Measurements from ENCODE around the gene PTS. TPM values are rescaled to one million over a fixed set of nuclear protein-coding genes. Genes with fewer than 3 reads are reported as not detected.

The PTS gene
- total RNA-seq, 1 donor from 2014 or later: 64.6 TPM

- no peaks in the 10 kb centered on the region for H4K20me1 ChIP-seq (ENCODE audit: insufficient read depth, low read length)
- Mint-ChIP-seq H3K9me3 (ENCODE audit: unreplicated experiment) (no peaks in the 10 kb centered on the region), H3K4me1 (ENCODE audit: low read depth, unreplicated experiment) (no peaks in the 10 kb centered on the region)
These were observed 13.5 kb upstream of the PTS start for GRCh38 chr11:112212710-112213109.

GRCh38 chr11:112213753-112214152 is 12.5 kb upstream of the PTS start:
- H3K4me3 Mint-ChIP-seq (ENCODE audit: unreplicated experiment): no peak overlapping the region
- no peaks in the 10 kb centered on the region for H3K36me3 ChIP-seq (ENCODE audit: insufficient read depth, low read length)
- no peak overlapping the region for H3K4me2 ChIP-seq (ENCODE audit: low read length)
- H3K4me1 ChIP-seq (ENCODE audit: insufficient read depth, low read length): no peaks in the 10 kb centered on the region
- H4K20me1 ChIP-seq (ENCODE audit: insufficient read depth, low read length): no peaks in the 10 kb centered on the region
- no peaks in the 10 kb centered on the region for H3K9me3 Mint-ChIP-seq (ENCODE audit: unreplicated experiment)
- H3K27ac ChIP-seq (ENCODE audit: low read depth, low read length): no peak overlapping the region
- H3K27me3 ChIP-seq (ENCODE audit: insufficient read depth, low read length): no peaks in the 10 kb centered on the region
- FAIRE-seq (no peak), DNase-seq (ENCODE audit: low read depth) (peak; percentile 31)
- H3K27me3 Mint-ChIP-seq (ENCODE audit: low read depth, unreplicated experiment): peaks cover 3% of the 10 kb centered on the region
- no peak overlapping the region for H3K4me3 ChIP-seq (ENCODE audit: insufficient read depth, low read depth, low read length)
- no peak overlapping the region for H3K27ac Mint-ChIP-seq (ENCODE audit: unreplicated experiment)
- no peak overlapping the region for H2AFZ ChIP-seq (ENCODE audit: low read depth, low read length)
- no peak for TF ChIP-seq CTCF (IDR thresholded peaks at IDR 0.05; ENCODE audit: insufficient read depth, low read depth, low read length)
- no peak for TF ChIP-seq EZH2 (IDR thresholded peaks at IDR 0.05; ENCODE audit: insufficient read depth, low read length)
- no peak overlapping the region for H3K9ac ChIP-seq (ENCODE audit: low read length)
- no peaks in the 10 kb centered on the region for H3K4me1 Mint-ChIP-seq (ENCODE audit: low read depth, unreplicated experiment)
- no peaks in the 10 kb centered on the region for H3K79me2 ChIP-seq (ENCODE audit: insufficient read depth, low read length)
- H3K9me3 ChIP-seq (ENCODE audit: insufficient read depth, low read depth, low read length): no peaks in the 10 kb centered on the region
- no peaks in the 10 kb centered on the region for H3K36me3 Mint-ChIP-seq (ENCODE audit: low read depth, unreplicated experiment)

More at GRCh38 chr11:112212710-112213109, 13.5 kb upstream of the PTS start:
- Histone ChIP-seq H3K4me3 (ENCODE audit: insufficient read depth, low read depth, low read length) (no peak overlapping the region), H2AFZ (ENCODE audit: low read depth, low read length) (no peak overlapping the region), H3K4me1 (ENCODE audit: insufficient read depth, low read length) (no peaks in the 10 kb centered on the region), H3K4me2 (ENCODE audit: low read length) (no peak overlapping the region), H3K36me3 (ENCODE audit: insufficient read depth, low read length) (no peaks in the 10 kb centered on the region), H3K27ac (ENCODE audit: low read depth, low read length) (no peak overlapping the region), H3K9me3 (ENCODE audit: insufficient read depth, low read depth, low read length) (no peaks in the 10 kb centered on the region), H3K27me3 (ENCODE audit: insufficient read depth, low read length) (no peaks in the 10 kb centered on the region), H3K9ac (ENCODE audit: low read length) (no peak overlapping the region), H3K79me2 (ENCODE audit: insufficient read depth, low read length) (no peaks in the 10 kb centered on the region)
- Mint-ChIP-seq H3K36me3 (ENCODE audit: low read depth, unreplicated experiment) (no peaks in the 10 kb centered on the region), H3K27ac (ENCODE audit: unreplicated experiment) (no peak overlapping the region), H3K27me3 (ENCODE audit: low read depth, unreplicated experiment) (peaks cover 7% of the 10 kb centered on the region), H3K4me3 (ENCODE audit: unreplicated experiment) (no peak overlapping the region)
- DNase-seq (ENCODE audit: low read depth): no peak
- TF ChIP-seq CTCF (IDR thresholded peaks at IDR 0.05; ENCODE audit: insufficient read depth, low read depth, low read length) (no peak), EZH2 (IDR thresholded peaks at IDR 0.05; ENCODE audit: insufficient read depth, low read length) (no peak)
- FAIRE-seq: no peak

GRCh38 chr11:112215621-112216020 is 10.6 kb upstream of the PTS start:
- no peak overlapping the region for H2AFZ ChIP-seq (ENCODE audit: low read depth, low read length)
- H3K27me3 ChIP-seq (ENCODE audit: insufficient read depth, low read length): no peaks in the 10 kb centered on the region
- no peak overlapping the region for H3K27ac ChIP-seq (ENCODE audit: low read depth, low read length)
- no peaks in the 10 kb centered on the region for H4K20me1 ChIP-seq (ENCODE audit: insufficient read depth, low read length)
- Mint-ChIP-seq H3K36me3 (ENCODE audit: low read depth, unreplicated experiment) (no peaks in the 10 kb centered on the region), H3K9me3 (ENCODE audit: unreplicated experiment) (no peaks in the 10 kb centered on the region), H3K4me1 (ENCODE audit: low read depth, unreplicated experiment) (no peaks in the 10 kb centered on the region), H3K4me3 (ENCODE audit: unreplicated experiment) (no peak overlapping the region), H3K27ac (ENCODE audit: unreplicated experiment) (no peak overlapping the region), H3K27me3 (ENCODE audit: low read depth, unreplicated experiment) (peaks cover 3% of the 10 kb centered on the region)
- no peak for DNase-seq (ENCODE audit: low read depth)
- H3K4me2 ChIP-seq (ENCODE audit: low read length): no peak overlapping the region
- no peaks in the 10 kb centered on the region for H3K9me3 ChIP-seq (ENCODE audit: insufficient read depth, low read depth, low read length)
- FAIRE-seq: no peak
- H3K9ac ChIP-seq (ENCODE audit: low read length): no peak overlapping the region
- H3K4me3 ChIP-seq (ENCODE audit: insufficient read depth, low read depth, low read length): no peak overlapping the region
- no peaks in the 10 kb centered on the region for H3K36me3 ChIP-seq (ENCODE audit: insufficient read depth, low read length)
- no peaks in the 10 kb centered on the region for H3K79me2 ChIP-seq (ENCODE audit: insufficient read depth, low read length)
- H3K4me1 ChIP-seq (ENCODE audit: insufficient read depth, low read length): no peaks in the 10 kb centered on the region
- TF ChIP-seq CTCF (IDR thresholded peaks at IDR 0.05; ENCODE audit: insufficient read depth, low read depth, low read length) (no peak), EZH2 (IDR thresholded peaks at IDR 0.05; ENCODE audit: insufficient read depth, low read length) (no peak)
